Breast epithelium (tissue), 4 donors: ENCODE data around the gene ZFYVE26. TPM values are rescaled to one million over a fixed set of nuclear protein-coding genes. Genes with fewer than 3 reads are reported as not detected.
"Not testable (repeated sequence)": the region's sequence is repeated elsewhere in the genome, so short reads cannot be mapped to it uniquely, and the experiment has no call there.

Experiments
- DNase-seq, 2 donors: peaks; one replicate each; pipeline ENCODE4 v3.0.0-alpha.2; 2019; ENCODE audit warnings: low spot score in 2 of 2
- H3K27ac ChIP-seq, 2 donors: fragments of 200-600 bp; sonication (generic) in 1 of 2; one replicate each; pipeline ENCODE4 v1.5.1; 2016 to 2019; ENCODE audit warnings: mild to moderate bottlenecking in 1 of 2
- H3K27me3 ChIP-seq, 2 donors: fragments of 200-600 bp; sonication (generic) in 1 of 2; one replicate each; pipeline versions ENCODE4 v1.5.1 to v1.6.0; 2017 to 2019; ENCODE audit warnings: control low read depth in 1 of 2, mild to moderate bottlenecking in 1 of 2
- H3K36me3 ChIP-seq: fragments of 200-600 bp; one replicate; pipeline ENCODE4 v1.5.1; 2019
- H3K4me1 ChIP-seq, 2 donors: fragments of 200-600 bp; sonication (generic); one replicate each; pipeline ENCODE4 v1.5.1; 2016 to 2019; ENCODE audit warnings: control low read depth in 1 of 2
- H3K4me3 ChIP-seq, 3 donors: fragments of 200-600 bp; sonication (generic); 1 replicate in 2 of 3; 2 replicates in 1 of 3; pipeline ENCODE4 v1.5.1; 2016 to 2019; ENCODE audit warnings: mild to moderate bottlenecking in 3 of 3, moderate library complexity in 2 of 3
- H3K9me3 ChIP-seq, 2 donors: fragments of 200-600 bp; sonication (generic) in 1 of 2; one replicate each; pipeline ENCODE4 v1.5.1; 2016 to 2019; ENCODE audit warnings: control low read depth in 1 of 2
- POLR2A ChIP-seq: fragments of 450-650 bp; IDR thresholded peaks from one replicate; pipeline ENCODE4 v1.6.1; 2016; ENCODE audit warnings: antibody characterized with exemption, mild to moderate bottlenecking, moderate library complexity
- POLR2AphosphoS5 ChIP-seq, 3 donors: sonication (generic); formaldehyde crosslinking; IDR thresholded peaks; one replicate each; pipeline ENCODE4 v1.6.1; 2017; ENCODE audit warnings: antibody characterized with exemption in 3 of 3
- intact Hi-C: fragments of 100-400 bp; cut with DNase I; formaldehyde crosslinking; loops from one replicate; pipeline ENCODE4 v1.15.1; 2023; ENCODE audit warnings: low total_unique reads
- total RNA-seq, 3 donors: library from RNA; depleted of rRNA; stranded (reverse); fragments of >200 nt; gene quantifications; one replicate each; pipeline ENCODE4 v1.1.0, GENCODE V29; 2016
- TF ChIP-seq, protein P1 (sequence below), 3 donors: fragments of 450-650 bp; IDR thresholded peaks; one replicate each; pipeline ENCODE4 v1.5.1; 2016 to 2017; ENCODE audit warnings: antibody characterized with exemption in 3 of 3, mild to moderate bottlenecking in 3 of 3, moderate library complexity in 3 of 3

ZFYVE26 gene
- total RNA-seq, 3 donors from 2014 or later, result 31.5 to 42.6 (median 36.3) TPM

DNA sequence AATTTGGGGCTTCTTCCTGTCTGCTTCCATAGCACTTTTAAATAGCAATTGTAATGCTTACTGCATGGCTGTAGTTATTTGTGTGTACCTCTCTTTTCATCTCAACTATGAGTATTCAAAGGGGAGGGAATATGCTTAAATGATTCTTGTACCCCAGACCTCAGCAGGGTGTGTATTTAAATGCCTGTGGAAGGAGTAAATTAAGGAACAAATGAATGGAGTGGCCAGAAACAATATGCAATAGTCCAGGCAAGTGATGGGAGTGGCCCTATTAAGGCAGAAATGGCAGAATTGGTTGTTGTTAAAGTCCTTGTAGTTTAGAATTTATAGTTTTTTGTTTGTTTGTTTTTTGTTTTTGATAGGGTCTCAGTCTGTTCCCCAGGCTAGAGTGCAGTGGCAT lies 4.7 kb upstream of the ZFYVE26 start:
- H3K27ac ChIP-seq, result no peak overlapping the region
- H3K4me1 ChIP-seq, result no peaks in the 10 kb centered on the region
- no peak for DNase-seq
- H3K36me3 ChIP-seq, result no peaks in the 10 kb centered on the region
- H3K27me3 ChIP-seq, result no peaks in the 10 kb centered on the region
- intact Hi-C loops, result no loop called here
- TF ChIP-seq, protein P1, sequence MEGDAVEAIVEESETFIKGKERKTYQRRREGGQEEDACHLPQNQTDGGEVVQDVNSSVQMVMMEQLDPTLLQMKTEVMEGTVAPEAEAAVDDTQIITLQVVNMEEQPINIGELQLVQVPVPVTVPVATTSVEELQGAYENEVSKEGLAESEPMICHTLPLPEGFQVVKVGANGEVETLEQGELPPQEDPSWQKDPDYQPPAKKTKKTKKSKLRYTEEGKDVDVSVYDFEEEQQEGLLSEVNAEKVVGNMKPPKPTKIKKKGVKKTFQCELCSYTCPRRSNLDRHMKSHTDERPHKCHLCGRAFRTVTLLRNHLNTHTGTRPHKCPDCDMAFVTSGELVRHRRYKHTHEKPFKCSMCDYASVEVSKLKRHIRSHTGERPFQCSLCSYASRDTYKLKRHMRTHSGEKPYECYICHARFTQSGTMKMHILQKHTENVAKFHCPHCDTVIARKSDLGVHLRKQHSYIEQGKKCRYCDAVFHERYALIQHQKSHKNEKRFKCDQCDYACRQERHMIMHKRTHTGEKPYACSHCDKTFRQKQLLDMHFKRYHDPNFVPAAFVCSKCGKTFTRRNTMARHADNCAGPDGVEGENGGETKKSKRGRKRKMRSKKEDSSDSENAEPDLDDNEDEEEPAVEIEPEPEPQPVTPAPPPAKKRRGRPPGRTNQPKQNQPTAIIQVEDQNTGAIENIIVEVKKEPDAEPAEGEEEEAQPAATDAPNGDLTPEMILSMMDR (IDR thresholded peaks at IDR 0.05), result no peak
- no peak for TF ChIP-seq POLR2AphosphoS5 (IDR thresholded peaks at IDR 0.05)
- TF ChIP-seq POLR2A, result no peak
- no peaks in the 10 kb centered on the region for H3K9me3 ChIP-seq
- H3K4me3 ChIP-seq, result peak overlapping the region in 1 of 3 donors; percentile 1

DNA sequence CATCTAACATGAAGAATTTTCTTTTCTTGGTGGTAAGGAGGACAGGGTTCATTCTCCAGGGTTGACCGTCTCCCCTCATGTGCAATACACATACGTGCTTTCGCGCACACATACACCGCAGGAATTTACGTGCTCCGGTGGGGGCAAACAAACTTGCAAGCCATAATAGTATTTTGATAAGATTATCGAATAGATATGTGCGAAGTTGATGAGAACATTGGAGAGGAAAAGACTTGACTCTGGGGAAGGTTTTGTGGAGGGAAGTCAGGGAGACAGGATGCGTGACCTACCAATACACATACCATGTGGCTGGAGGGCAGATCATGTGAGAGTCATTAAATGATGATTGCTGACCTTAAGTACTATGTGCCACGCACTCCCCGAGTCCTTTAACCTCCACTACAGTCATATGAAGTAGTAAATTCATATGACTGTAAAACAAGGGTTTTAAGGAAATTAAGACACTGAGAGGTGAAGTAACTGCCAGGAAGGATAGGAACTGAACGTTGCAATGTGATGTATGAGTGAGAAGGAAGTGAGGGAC lies 4.1 kb upstream of the ZFYVE26 start:
- no peaks in the 10 kb centered on the region for H3K9me3 ChIP-seq
- peaks cover 0 to 4% of the 10 kb centered on the region in 2 donors for H3K4me1 ChIP-seq
- DNase-seq, result no peak
- H3K27me3 ChIP-seq, result no peaks in the 10 kb centered on the region
- no peaks in the 10 kb centered on the region for H3K36me3 ChIP-seq
- TF ChIP-seq POLR2AphosphoS5 (IDR thresholded peaks at IDR 0.05), result no peak
- no peak for TF ChIP-seq POLR2A
- TF ChIP-seq, protein P1 (IDR thresholded peaks at IDR 0.05), result no peak
- H3K4me3 ChIP-seq, result peak overlapping the region; percentile 65 to 93 (median 80)
- peak overlapping the region in 1 of 2 donors; percentile 77 for H3K27ac ChIP-seq
- intact Hi-C loops, result no loop called here

DNA sequence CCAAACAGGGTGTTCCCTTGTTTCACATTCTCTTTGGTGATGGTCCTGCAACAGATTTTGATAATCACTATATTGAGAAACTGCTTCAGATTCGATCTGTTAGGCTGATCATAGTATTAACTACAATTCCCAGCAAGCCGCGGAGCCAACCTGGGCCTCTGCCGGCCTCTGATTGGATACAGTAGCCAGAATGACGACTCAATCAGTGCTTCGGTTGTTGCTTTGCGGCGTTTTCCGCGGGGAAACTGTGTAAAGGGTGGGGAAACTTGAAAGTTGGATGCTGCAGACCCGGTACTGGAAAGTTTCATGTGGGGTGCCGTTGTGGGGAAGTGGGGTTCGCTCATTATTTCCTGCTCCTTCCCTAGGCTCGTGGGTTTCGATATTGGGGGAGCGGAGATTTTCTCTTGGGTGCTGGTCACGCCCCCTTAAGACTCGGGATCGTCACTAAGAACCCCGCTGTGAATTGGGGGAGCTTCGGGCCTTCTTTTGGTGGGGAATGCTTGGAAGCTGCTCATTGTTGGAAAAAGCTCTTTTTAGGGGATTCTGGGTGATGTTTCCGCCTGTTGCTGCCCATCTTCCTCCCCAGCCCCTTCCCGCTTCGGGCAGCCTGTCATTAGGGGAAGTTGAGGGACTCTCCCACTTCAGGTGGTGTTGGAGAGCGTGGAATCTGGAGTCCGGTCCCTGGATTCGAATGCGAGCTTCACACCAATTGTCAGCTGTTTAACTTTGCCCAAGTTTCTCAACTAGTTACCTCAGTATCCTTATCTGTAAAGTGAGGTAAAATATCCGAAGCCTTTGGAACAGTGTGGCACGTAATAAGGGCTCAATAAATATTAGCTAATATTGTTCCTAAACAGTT lies 3.4 kb upstream of the ZFYVE26 start, which contains the start of gene RAD51B:
Gene RAD51B (plus strand): TSS at position 217 of the 859 bp plus-strand sequence.
- intact Hi-C loops, result no loop called here
- peak; percentile 84 to 85 for DNase-seq
- no peaks in the 10 kb centered on the region for H3K27me3 ChIP-seq
- TF ChIP-seq, protein P1 (IDR thresholded peaks at IDR 0.05), result no peak
- TF ChIP-seq POLR2AphosphoS5 (IDR thresholded peaks at IDR 0.05) (peak in 2 of 3 donors; percentile 51 to 62), POLR2A (no peak)
- no peaks in the 10 kb centered on the region for H3K9me3 ChIP-seq
- H3K27ac ChIP-seq, result peak within 1 kb of the TSS; percentile 73 to 77
- peak within 1 kb of the TSS; percentile 65 to 93 (median 80) for H3K4me3 ChIP-seq
- no peaks in the 10 kb centered on the region for H3K36me3 ChIP-seq
- H3K4me1 ChIP-seq, result peaks cover 0 to 9% of the 10 kb centered on the region in 2 donors

DNA sequence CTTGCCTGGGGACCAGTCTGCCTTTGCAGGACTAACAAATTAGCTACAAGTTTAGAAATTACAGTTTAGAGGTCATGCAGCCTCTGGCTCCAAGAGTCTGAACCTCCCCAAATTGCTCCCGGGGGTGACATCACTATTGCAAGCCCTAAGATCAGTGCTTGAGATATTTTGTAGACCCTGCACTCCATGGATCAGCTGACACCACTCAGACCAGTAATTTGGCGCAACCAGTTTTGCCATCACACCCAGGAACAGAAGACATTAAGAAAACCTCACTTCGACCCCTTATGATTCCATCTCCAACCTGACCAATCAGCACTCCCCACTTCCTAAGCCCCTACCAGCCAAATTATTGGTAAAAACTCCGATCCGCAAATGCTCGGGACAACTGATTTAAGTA lies 2.1 kb upstream of the ZFYVE26 start:
- intact Hi-C loops, H3K27me3 ChIP-seq, DNase-seq, H3K9me3 ChIP-seq, H3K36me3 ChIP-seq, H3K4me3 ChIP-seq, H3K27ac ChIP-seq, H3K4me1 ChIP-seq: not testable (repeated sequence)

DNA sequence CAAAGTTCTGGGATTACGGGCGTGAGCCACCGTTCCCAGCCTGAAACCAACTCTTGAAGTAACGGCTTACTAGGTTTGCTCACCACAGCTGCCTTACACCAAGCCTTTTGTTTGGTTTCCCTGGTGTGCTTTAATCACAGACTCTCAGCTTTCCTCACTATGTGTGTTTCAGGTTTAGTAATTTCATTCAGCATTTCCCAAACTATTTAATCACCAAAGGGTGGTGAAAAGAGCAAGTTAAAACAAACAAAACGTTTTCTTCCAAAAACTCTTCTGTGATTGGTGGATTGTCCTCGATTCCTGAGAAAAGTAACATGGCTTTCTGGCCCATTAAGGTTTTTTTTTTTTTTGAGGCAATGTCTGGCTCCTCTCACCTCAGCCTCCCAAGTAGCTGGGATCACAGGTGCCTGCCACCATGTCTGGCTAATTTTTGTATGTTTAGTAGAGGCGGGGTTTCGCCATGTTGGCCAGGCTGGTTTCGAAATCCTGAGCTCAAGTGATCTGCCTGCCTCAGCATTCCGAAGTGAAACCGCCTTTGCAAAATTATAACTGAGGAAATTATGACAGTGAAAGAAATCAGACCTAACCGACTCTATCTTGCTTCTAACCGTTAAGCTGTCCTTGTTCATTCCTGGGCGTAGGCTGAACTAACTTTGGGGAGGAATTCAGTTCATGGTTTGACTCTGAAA lies 1.5 kb upstream of the ZFYVE26 start:
- Histone ChIP-seq H3K27ac (peak overlapping the region in 1 of 2 donors; percentile 87), H3K9me3 (no peaks in the 10 kb centered on the region), H3K4me1 (peaks cover 0 to 9% of the 10 kb centered on the region in 2 donors), H3K36me3 (no peaks in the 10 kb centered on the region), H3K27me3 (no peaks in the 10 kb centered on the region), H3K4me3 (no peak overlapping the region)
- DNase-seq, result no peak
- intact Hi-C loops, result no loop called here
- TF ChIP-seq POLR2AphosphoS5 (IDR thresholded peaks at IDR 0.05) (no peak), POLR2A (no peak)
- TF ChIP-seq, protein P1 (IDR thresholded peaks at IDR 0.05), result no peak
